ENCODE measurements around the gene GJB6. TPM values are rescaled to one million over a fixed set of nuclear protein-coding genes. Genes with fewer than 3 reads are reported as not detected.
A peak's percentile ranks its signal among the peaks of the same experiment; 100 is the strongest.

GJB6 gene
- total and polyA plus RNA-seq, 4 donors: 0.06 to 0.08 TPM; not detected in 2

GRCh38 chr13:20191311-20192157 lies 40.6 kb downstream of the GJB6 start:
- H3K27me3 ChIP-seq (ENCODE audit: control insufficient read depth in 4 of 4, insufficient read depth in 4 of 4, low read length in 3 of 4): no peaks in the 10 kb centered on the region
- peaks cover 11 to 48% (median 35%) of the 10 kb centered on the region in 4 donors for H3K4me1 ChIP-seq (ENCODE audit: control insufficient read depth in 4 of 4, insufficient read depth in 4 of 4, low read length in 3 of 4)
- WGBS: 16% methylated on average over 24 of the region's 24 CpGs
- H3K4me3 ChIP-seq (ENCODE audit: low read depth in 1 of 3, low read length in 3 of 3): peak overlapping the region; percentile 64 to 85 (median 83)
- H3K9ac ChIP-seq (ENCODE audit: low read depth in 1 of 2, low read length in 2 of 2): peak overlapping the region in 1 of 2 donors; percentile 64
- TF ChIP-seq EGR1 (IDR thresholded peaks at IDR 0.05; ENCODE audit: low read depth in 2 of 2) (no peak), TAF1 (conservative IDR thresholded peaks at IDR 0.05) (no peak), CTCF (IDR thresholded peaks at IDR 0.05; ENCODE audit: low read depth, low read length, missing input control) (no peak), RXRA (IDR thresholded peaks at IDR 0.05) (peak; percentile 46 to 70), ATF3 (IDR thresholded peaks at IDR 0.05) (no peak), JUND (IDR thresholded peaks at IDR 0.05) (no peak), ZBTB33 (IDR thresholded peaks at IDR 0.05) (no peak), HNF4A (conservative IDR thresholded peaks at IDR 0.05) (peak in 1 of 2 donors; percentile 19)
- H3K9me3 ChIP-seq (ENCODE audit: control insufficient read depth in 4 of 4, low read length in 3 of 4): no peaks in the 10 kb centered on the region
- H3K36me3 ChIP-seq (ENCODE audit: control insufficient read depth in 4 of 4, insufficient read depth in 3 of 4, low read depth in 1 of 4, low read length in 3 of 4): peaks cover 0 to 6% (median 3%) of the 10 kb centered on the region in 4 donors
- DNase-seq (ENCODE audit: low spot score): no peak
- H3K27ac ChIP-seq (ENCODE audit: low read depth in 1 of 2, low read length in 2 of 2): peak overlapping the region; percentile 56 to 81

GRCh38 chr13:20190481-20191310 lies 41.4 kb downstream of the GJB6 start:
- H3K36me3 ChIP-seq (ENCODE audit: control insufficient read depth in 4 of 4, insufficient read depth in 3 of 4, low read depth in 1 of 4, low read length in 3 of 4): peaks cover 0 to 6% (median 3%) of the 10 kb centered on the region in 4 donors
- H3K4me3 ChIP-seq (ENCODE audit: low read depth in 1 of 3, low read length in 3 of 3): peak overlapping the region in 2 of 3 donors; percentile 83 to 85
- WGBS: 72% methylated on average over 16 of the region's 16 CpGs
- H3K27ac ChIP-seq (ENCODE audit: low read depth in 1 of 2, low read length in 2 of 2): peak overlapping the region in 1 of 2 donors; percentile 81
- no peak for TF ChIP-seq RAD21 (IDR thresholded peaks at IDR 0.05)
- peak; percentile 14 for TF ChIP-seq SP1 (IDR thresholded peaks at IDR 0.05)
- no peak for DNase-seq (ENCODE audit: low spot score)
- no peaks in the 10 kb centered on the region for H3K9me3 ChIP-seq (ENCODE audit: control insufficient read depth in 4 of 4, low read length in 3 of 4)
- peaks cover 11 to 48% (median 35%) of the 10 kb centered on the region in 4 donors for H3K4me1 ChIP-seq (ENCODE audit: control insufficient read depth in 4 of 4, insufficient read depth in 4 of 4, low read length in 3 of 4)
- H3K9ac ChIP-seq (ENCODE audit: low read depth in 1 of 2, low read length in 2 of 2): no peak overlapping the region
- no peaks in the 10 kb centered on the region for H3K27me3 ChIP-seq (ENCODE audit: control insufficient read depth in 4 of 4, insufficient read depth in 4 of 4, low read length in 3 of 4)

- Histone ChIP-seq H3K4me1 (ENCODE audit: control insufficient read depth in 4 of 4, insufficient read depth in 4 of 4, low read length in 3 of 4) (peaks cover 11 to 48% (median 35%) of the 10 kb centered on the region in 4 donors), H3K9ac (ENCODE audit: low read depth in 1 of 2, low read length in 2 of 2) (no peak overlapping the region), H3K27me3 (ENCODE audit: control insufficient read depth in 4 of 4, insufficient read depth in 4 of 4, low read length in 3 of 4) (no peaks in the 10 kb centered on the region), H3K9me3 (ENCODE audit: control insufficient read depth in 4 of 4, low read length in 3 of 4) (no peaks in the 10 kb centered on the region), H3K36me3 (ENCODE audit: control insufficient read depth in 4 of 4, insufficient read depth in 3 of 4, low read depth in 1 of 4, low read length in 3 of 4) (peaks cover 0 to 6% (median 3%) of the 10 kb centered on the region in 4 donors), H3K27ac (ENCODE audit: low read depth in 1 of 2, low read length in 2 of 2) (no peak overlapping the region), H3K4me3 (ENCODE audit: low read depth in 1 of 3, low read length in 3 of 3) (no peak overlapping the region)
- DNase-seq (ENCODE audit: low spot score): no peak
- WGBS: 40% methylated on average over 5 of the region's 5 CpGs
- TF ChIP-seq FOXA2 (IDR thresholded peaks at IDR 0.05): no peak
Observed at GRCh38 chr13:20190076-20190475, 42.0 kb downstream of the GJB6 start.

Data from liver (tissue), 9 donors.